GM19468 (cell line): ENCODE data around the gene HPSE.
"Not testable (repeated sequence)": the region's sequence is repeated elsewhere in the genome, so short reads cannot be mapped to it uniquely, and the experiment has no call there.

Source experiments
- ATAC-seq: cut with Tn5 transposase; IDR thresholded peaks from one replicate; pipeline ENCODE4 v1.9.1; 2021; ENCODE audit warnings: mild to moderate bottlenecking, moderate library complexity, moderate number of reproducible peaks; ENCODE audit not compliant: unreplicated experiment; ENCODE audit errors: extremely low read depth

The HPSE gene

GRCh38 chr4:83339573-83339972 is 4.9 kb upstream of the HPSE start:
- ATAC-seq: no peak

GRCh38 chr4:83335701-83336100 is 1.1 kb upstream of the HPSE start:
- ATAC-seq: no peak

GRCh38 chr4:83331956-83332355 is 2.7 kb downstream of the HPSE start:
- ATAC-seq: no peak

DNA sequence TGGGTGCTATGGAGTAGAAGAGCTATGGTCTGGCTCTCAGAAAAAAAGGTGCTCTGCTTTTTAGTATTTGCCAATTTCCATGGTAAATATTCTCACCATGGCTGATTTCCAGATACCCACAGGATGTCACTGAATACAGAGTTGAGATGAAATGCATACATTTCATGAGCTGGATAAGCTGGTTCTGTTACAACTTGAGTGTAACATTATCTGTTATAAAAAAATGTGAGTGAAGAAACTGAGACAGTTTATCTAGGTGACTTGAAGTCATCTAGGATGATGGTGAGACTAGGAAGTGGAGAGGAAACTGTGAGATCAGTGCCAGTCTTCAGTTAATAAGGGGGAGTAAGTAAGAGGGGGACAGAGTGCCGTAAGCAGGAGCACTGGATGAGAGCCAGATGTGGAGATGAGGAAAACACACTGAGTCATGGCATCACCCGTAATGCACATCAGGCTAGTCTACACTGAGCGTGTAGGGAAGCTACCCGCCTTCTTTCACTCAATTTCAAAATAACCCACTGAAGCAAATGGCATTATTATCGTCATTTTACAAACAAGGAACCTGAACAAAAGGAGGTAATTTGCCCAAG is 5.0 kb downstream of the HPSE start:
- ATAC-seq: no peak

GRCh38 chr4:83328521-83329187 is 6.0 kb downstream of the HPSE start:
- ATAC-seq: no peak

- no peak for ATAC-seq
Measured at GRCh38 chr4:83326546-83326945, 8.1 kb downstream of the HPSE start.

- ATAC-seq: not testable (repeated sequence)
Measured at GRCh38 chr4:83325306-83325705, 9.3 kb downstream of the HPSE start.

GRCh38 chr4:83323136-83323535 is 11.5 kb downstream of the HPSE start:
- ATAC-seq: no peak

DNA sequence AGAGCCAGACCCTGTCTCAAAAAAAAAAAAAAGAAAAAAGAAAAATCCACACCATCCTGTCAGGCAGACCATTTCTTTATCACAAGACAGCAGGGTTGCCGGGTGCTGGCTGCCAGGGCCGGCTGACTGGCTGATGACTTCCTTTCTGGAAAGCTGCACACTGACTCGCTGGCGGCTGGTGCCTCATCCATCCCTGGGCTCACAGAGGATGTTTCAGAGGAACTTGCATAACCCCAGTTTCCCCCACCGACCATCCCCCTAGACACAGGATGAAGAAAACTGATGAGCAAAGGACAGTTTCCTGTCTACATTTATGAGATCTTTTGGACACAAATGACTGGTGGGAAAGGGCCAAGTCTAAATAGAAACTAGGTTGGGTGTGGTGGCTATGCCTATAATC is 14.1 kb downstream of the HPSE start:
- ATAC-seq: no peak

- no peak for ATAC-seq
Measured at GRCh38 chr4:83318666-83319065, 16.0 kb downstream of the HPSE start.

GRCh38 chr4:83317671-83318070 is 17.0 kb downstream of the HPSE start:
- ATAC-seq: no peak

DNA sequence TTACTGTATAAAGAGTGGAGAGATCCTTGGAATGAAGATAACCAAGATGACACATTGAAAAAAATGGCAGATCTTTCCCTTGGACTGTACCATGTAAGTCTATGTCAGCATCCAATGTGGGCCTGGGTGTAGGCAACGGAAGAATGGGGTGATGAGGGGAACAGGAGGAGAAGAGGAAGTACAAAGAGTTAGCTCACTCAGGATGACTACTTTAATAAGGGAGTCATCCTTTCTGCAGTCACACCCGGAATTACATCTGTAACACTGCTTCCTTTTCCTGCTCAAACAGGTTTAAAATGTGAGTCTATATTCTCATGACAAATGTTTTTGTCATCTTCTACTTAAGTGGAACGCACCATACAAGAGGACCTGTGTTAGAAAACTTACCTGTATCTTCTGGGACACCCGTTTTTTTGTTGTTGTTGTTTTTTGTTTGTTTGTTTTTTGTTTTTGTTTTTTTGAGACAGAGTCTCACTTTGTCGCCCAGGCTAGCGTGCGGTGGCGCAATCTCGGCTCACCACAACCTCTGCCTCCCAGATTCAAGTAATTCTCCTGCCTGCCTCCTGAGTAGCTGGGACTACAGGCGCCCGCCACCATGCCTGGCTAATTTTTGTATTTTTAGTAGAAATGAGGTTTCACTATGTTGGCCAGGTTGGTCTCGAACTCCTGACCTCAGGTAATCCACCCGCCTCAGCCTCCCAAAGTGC is 18.0 kb downstream of the HPSE start:
- no peak for ATAC-seq

DNA sequence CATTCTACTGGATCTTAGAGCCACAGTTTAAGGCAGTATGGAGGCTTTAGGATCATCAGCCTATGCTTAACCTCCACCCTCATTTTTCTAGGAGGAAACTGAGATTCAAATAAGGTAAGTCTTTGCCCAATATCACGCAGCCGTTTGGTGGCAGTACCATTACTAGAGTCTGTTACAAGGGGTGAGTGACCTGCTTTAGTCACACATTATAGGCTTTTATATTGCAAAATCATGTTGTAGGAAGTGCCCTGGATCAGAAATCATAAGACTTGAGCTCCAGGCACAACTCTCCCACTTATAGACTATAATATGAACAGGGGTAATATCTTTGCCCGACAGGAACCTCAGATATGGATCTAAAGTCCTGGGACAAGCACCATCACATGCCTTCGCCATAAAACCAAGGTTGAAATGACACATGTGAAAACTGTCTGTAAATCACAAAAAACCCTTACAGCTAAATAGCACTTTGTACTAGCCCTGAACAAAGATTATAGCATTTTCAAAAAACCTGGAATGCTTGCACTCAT is 19.2 kb downstream of the HPSE start:
- no peak for ATAC-seq

DNA sequence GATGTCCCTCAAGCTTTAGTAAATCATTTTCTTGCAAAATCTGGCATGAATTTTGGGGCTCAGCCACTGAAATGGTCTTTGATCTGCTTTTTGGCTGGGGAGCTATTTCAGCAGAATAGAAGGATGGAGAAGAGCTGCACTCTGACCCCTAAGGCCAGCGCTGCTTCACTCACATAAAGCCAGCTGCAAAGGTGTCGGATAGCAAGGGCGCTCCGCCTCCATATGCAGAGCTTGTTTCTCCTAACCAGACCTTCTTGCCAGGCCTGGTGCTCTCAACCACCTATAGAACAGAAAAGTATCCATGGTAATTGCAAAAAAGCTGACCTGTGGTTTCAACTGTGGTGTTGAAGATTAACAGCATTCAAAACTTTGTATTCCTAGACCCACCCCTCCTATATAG is 26.0 kb downstream of the HPSE start:
- no peak for ATAC-seq

- no peak for ATAC-seq
Measured at GRCh38 chr4:83307920-83308319, 26.7 kb downstream of the HPSE start.

- no peak for ATAC-seq
Measured at GRCh38 chr4:83305187-83305586, 29.5 kb downstream of the HPSE start.

DNA sequence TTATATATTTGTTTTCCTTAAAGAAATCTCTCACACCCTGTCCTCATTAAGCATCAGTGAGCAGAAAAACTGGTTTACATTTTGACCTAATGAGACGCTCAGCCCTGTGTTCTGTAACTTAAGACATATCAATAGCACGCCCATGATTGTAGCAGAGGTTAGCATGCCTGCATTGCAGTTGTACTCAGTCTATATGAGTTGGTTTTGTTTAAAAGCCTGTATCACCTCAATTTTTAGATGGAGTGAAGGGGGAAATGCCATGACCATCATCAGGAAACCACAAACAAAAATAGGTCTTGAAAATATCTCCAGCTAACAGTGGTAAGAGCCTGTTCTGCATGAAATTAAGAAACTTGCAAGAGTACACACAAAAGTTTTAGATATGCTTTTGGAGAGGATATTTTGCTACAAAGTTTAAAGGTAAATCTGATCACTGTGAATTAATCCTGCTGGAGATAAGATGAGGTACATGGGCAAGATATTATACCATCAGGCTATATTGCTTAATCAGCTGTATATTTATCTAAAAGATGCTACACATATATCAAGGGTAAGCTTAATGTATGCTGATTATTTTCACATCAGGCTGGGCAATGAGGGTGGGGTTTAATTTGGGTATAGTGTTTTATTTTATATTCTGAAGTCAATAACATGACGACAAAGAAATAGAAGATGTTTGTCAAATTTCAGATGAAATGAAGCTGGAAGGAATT is 36.9 kb downstream of the HPSE start:
- no peak for ATAC-seq

GRCh38 chr4:83293305-83294046 is 41.2 kb downstream of the HPSE start:
- no peak for ATAC-seq

DNA sequence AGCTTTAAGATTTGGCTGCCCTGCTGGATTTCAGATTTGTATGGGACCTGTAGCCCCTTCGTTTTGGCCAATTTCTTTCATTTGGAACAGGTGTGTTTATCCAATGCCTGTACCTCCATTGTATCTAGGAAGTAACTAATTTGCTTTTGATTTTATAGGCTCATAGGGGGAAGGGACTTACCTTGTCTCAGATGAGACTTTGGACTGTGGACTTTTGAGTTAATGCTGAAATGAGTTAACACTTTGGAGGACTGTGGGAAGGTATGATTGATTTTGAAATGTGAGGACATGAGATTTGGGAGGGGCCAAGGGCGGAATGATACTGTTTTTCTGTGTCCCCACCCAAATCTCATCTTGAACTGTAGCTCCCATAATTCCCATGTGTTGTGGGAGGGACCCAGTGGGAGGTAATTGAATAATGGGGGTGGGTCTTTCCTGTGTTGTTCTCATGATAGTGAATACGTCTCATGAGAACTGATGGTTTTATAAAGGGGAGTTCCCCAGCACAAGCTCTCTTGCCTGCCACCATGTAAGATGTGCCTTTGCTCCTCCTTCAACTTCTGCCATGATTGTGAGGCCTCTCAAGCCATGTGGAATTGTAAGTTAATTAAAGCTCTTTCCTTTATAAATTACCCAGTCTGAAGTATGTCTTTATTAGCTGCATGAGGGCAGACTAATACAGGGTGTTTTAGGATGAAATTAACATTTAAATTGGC is 44.4 kb downstream of the HPSE start:
- not testable (repeated sequence) for ATAC-seq
